IPS DF 6.9 (cell line): ENCODE measurements around the gene COLEC11.
"Not testable (repeated sequence)": the region's sequence is repeated elsewhere in the genome, so short reads cannot be mapped to it uniquely, and the experiment has no call there.

Experiments
- DNase-seq: peaks from one replicate; pipeline ENCODE4 v3.0.0-alpha.2; 2013; ENCODE audit warnings: low read depth, low spot score
- H3K27ac ChIP-seq: one replicate; pipeline ENCODE4 v1.5.1; 2013; ENCODE audit warnings: low read length, control low read depth
- H3K27me3 ChIP-seq: 2 replicates; pipeline ENCODE4 v1.6.1; 2013; ENCODE audit warnings: mild to moderate bottlenecking, low read length; ENCODE audit not compliant: control insufficient read depth, insufficient read depth
- H3K36me3 ChIP-seq: 2 replicates; pipeline ENCODE4 v1.6.1; 2013; ENCODE audit warnings: low read length; ENCODE audit not compliant: control insufficient read depth, insufficient read depth
- H3K4me1 ChIP-seq: 2 replicates; pipeline ENCODE4 v1.6.1; 2013; ENCODE audit warnings: low read length; ENCODE audit not compliant: control insufficient read depth, insufficient read depth
- H3K4me3 ChIP-seq: 2 replicates; pipeline ENCODE4 v1.5.1; 2013; ENCODE audit warnings: mild to moderate bottlenecking, low read length
- H3K9me3 ChIP-seq: 2 replicates; pipeline ENCODE4 v1.6.1; 2013; ENCODE audit warnings: low read length, inconsistent platforms; ENCODE audit not compliant: control insufficient read depth, insufficient read depth
- WGBS: extraction: QIAGEN DNeasy Blood & Tissue Kit; methylation state at CpG from one replicate; pipeline ENCODE4 v1.1.7; 2013; ENCODE audit warnings: mixed read lengths, missing lambda C conversion rate; ENCODE audit not compliant: insufficient read length, insufficient coverage; 5-methylcytosine and 5-hydroxymethylcytosine counted together

The COLEC11 gene

GRCh38 chr2:3606028-3606369, 11.1 kb downstream of the COLEC11 start:
- Histone ChIP-seq H3K36me3 (no peaks in the 10 kb centered on the region), H3K4me1 (no peaks in the 10 kb centered on the region), H3K27ac (no peak overlapping the region), H3K9me3 (no peaks in the 10 kb centered on the region), H3K4me3 (no peak overlapping the region), H3K27me3 (no peaks in the 10 kb centered on the region)
- DNase-seq, result no peak
- WGBS, result no CpG with 5 or more reads among the region's 11 CpGs

- H3K27ac ChIP-seq, result no peak overlapping the region
- H3K9me3 ChIP-seq, result no peaks in the 10 kb centered on the region
- H3K4me3 ChIP-seq, result no peak overlapping the region
- no CpG with 5 or more reads among the region's 37 CpGs for WGBS
- no peaks in the 10 kb centered on the region for H3K36me3 ChIP-seq
- no peaks in the 10 kb centered on the region for H3K27me3 ChIP-seq
- no peak for DNase-seq
- no peaks in the 10 kb centered on the region for H3K4me1 ChIP-seq
Observed at GRCh38 chr2:3606370-3607201, 11.7 kb downstream of the COLEC11 start.

- no peak overlapping the region for H3K27ac ChIP-seq
- no CpG with 5 or more reads among the region's 19 CpGs for WGBS
- no peak overlapping the region for H3K4me3 ChIP-seq
- no peak for DNase-seq
- no peaks in the 10 kb centered on the region for H3K27me3 ChIP-seq
- H3K36me3 ChIP-seq, result no peaks in the 10 kb centered on the region
- no peaks in the 10 kb centered on the region for H3K9me3 ChIP-seq
- no peaks in the 10 kb centered on the region for H3K4me1 ChIP-seq
Observed at GRCh38 chr2:3608373-3609278, 13.7 kb downstream of the COLEC11 start.

- WGBS, result no CpG with 5 or more reads among the region's 4 CpGs
- not testable (repeated sequence) for DNase-seq, H3K4me3 ChIP-seq, H3K36me3 ChIP-seq, H3K27me3 ChIP-seq, H3K27ac ChIP-seq, H3K9me3 ChIP-seq, H3K4me1 ChIP-seq
Observed at GRCh38 chr2:3609279-3609673, 14.4 kb downstream of the COLEC11 start.

- no peak for DNase-seq
- Histone ChIP-seq H3K4me3 (no peak overlapping the region), H3K4me1 (no peaks in the 10 kb centered on the region), H3K36me3 (no peaks in the 10 kb centered on the region), H3K9me3 (no peaks in the 10 kb centered on the region), H3K27ac (no peak overlapping the region), H3K27me3 (no peaks in the 10 kb centered on the region)
- no CpG with 5 or more reads among the region's 9 CpGs for WGBS
Observed at GRCh38 chr2:3610415-3610814, 15.5 kb downstream of the COLEC11 start.

- Histone ChIP-seq H3K27me3 (no peaks in the 10 kb centered on the region), H3K4me3 (no peak overlapping the region), H3K27ac (no peak overlapping the region), H3K9me3 (no peaks in the 10 kb centered on the region), H3K36me3 (no peaks in the 10 kb centered on the region), H3K4me1 (no peaks in the 10 kb centered on the region)
- WGBS, result no CpG with 5 or more reads among the region's 23 CpGs
- no peak for DNase-seq
Observed at GRCh38 chr2:3610881-3611505, 16.1 kb downstream of the COLEC11 start.

GRCh38 chr2:3611589-3611988, 16.7 kb downstream of the COLEC11 start:
- no peaks in the 10 kb centered on the region for H3K27me3 ChIP-seq
- no peaks in the 10 kb centered on the region for H3K4me1 ChIP-seq
- WGBS, result no CpG with 5 or more reads among the region's 11 CpGs
- no peak for DNase-seq
- no peaks in the 10 kb centered on the region for H3K9me3 ChIP-seq
- H3K36me3 ChIP-seq, result no peaks in the 10 kb centered on the region
- no peak overlapping the region for H3K27ac ChIP-seq
- H3K4me3 ChIP-seq, result no peak overlapping the region

- H3K4me1 ChIP-seq, result no peaks in the 10 kb centered on the region
- no peak overlapping the region for H3K27ac ChIP-seq
- no peak for DNase-seq
- H3K4me3 ChIP-seq, result no peak overlapping the region
- H3K9me3 ChIP-seq, result no peaks in the 10 kb centered on the region
- no peaks in the 10 kb centered on the region for H3K27me3 ChIP-seq
- no CpG with 5 or more reads among the region's 29 CpGs for WGBS
- H3K36me3 ChIP-seq, result no peaks in the 10 kb centered on the region
Observed at GRCh38 chr2:3612639-3613523, 18.0 kb downstream of the COLEC11 start.

GRCh38 chr2:3613524-3613905, 18.6 kb downstream of the COLEC11 start:
- no CpG with 5 or more reads among the region's 12 CpGs for WGBS
- no peak overlapping the region for H3K27ac ChIP-seq

GRCh38 chr2:3614743-3615142, 19.8 kb downstream of the COLEC11 start:
- not testable (repeated sequence) for H3K9me3 ChIP-seq, H3K4me3 ChIP-seq, H3K27me3 ChIP-seq, H3K36me3 ChIP-seq, H3K27ac ChIP-seq, H3K4me1 ChIP-seq, DNase-seq
- WGBS, result no CpG with 5 or more reads among the region's 2 CpGs

More at GRCh38 chr2:3613524-3613905, 18.6 kb downstream of the COLEC11 start:
- Histone ChIP-seq H3K36me3 (no peaks in the 10 kb centered on the region), H3K9me3 (no peaks in the 10 kb centered on the region), H3K27me3 (no peaks in the 10 kb centered on the region), H3K4me3 (no peak overlapping the region), H3K4me1 (no peaks in the 10 kb centered on the region)
- DNase-seq, result no peak
